Measurements from ENCODE around the gene PAMR1.

PAMR1 gene

DNA sequence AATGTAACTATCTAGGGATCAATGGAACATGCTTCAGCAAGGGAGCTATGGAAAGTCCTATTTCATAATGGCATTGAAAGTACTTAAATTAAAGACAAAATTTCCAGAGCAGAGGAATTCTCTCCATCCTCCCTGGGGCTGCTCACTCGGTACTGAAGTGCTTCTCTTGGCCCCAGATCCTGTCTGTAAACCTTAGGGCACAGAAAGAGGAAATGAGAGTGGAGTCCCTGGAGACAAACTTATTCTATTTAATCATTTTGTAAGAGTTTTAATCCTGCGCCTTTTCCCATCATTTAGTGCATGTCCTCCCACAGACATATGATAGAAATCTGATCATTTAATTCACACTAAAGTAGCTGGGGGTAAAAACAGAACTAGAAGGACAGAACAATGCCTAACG, 20.9 kb upstream of the PAMR1 start:
- ChIA-PET CTCF (interaction anchor here (1.5 to 1.9 kb wide), 5 partner anchors 10 to 49 kb away, joined by 3 to 7 read pairs (median 5); no protein-coding TSS in a partner anchor), POLR2A (no interaction called here)
- no peak for DNase-seq (ENCODE audit: extremely low spot score)
- TF ChIP-seq, protein P1, sequence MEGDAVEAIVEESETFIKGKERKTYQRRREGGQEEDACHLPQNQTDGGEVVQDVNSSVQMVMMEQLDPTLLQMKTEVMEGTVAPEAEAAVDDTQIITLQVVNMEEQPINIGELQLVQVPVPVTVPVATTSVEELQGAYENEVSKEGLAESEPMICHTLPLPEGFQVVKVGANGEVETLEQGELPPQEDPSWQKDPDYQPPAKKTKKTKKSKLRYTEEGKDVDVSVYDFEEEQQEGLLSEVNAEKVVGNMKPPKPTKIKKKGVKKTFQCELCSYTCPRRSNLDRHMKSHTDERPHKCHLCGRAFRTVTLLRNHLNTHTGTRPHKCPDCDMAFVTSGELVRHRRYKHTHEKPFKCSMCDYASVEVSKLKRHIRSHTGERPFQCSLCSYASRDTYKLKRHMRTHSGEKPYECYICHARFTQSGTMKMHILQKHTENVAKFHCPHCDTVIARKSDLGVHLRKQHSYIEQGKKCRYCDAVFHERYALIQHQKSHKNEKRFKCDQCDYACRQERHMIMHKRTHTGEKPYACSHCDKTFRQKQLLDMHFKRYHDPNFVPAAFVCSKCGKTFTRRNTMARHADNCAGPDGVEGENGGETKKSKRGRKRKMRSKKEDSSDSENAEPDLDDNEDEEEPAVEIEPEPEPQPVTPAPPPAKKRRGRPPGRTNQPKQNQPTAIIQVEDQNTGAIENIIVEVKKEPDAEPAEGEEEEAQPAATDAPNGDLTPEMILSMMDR (IDR thresholded peaks at IDR 0.05; ENCODE audit: control extremely low read depth, extremely low read depth, low read depth, missing control alignments), result no peak

DNA sequence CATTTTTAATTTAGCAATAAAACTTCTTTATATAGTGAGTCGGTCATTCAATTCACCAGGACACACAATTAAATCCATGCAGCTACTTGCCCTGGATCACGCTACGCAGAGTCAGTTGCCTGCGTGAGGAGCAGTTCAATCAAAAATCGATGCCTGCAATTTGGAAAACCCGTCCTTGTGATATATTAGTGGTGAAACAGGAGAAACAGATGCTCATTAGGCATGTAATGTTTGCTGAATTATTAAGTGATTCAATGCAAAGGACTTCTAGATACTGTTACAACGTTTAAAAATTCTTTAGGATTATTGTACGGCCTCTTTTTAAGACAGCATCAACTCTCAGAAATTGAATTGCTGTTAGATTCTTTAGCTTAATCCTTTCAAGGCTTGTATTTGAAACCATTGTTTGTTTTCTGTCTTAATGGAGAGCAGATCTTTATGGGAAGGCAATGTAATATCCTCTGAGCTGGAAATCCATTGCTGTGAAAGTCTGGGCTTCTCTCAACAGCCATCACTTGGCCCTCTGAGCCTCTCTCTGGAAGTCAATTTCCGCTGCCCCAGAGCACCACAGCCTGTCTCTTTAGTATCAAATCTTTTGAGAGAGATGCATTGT, 20.1 kb upstream of the PAMR1 start:
- no peak for DNase-seq (ENCODE audit: extremely low spot score)
- TF ChIP-seq, protein P1 (IDR thresholded peaks at IDR 0.05; ENCODE audit: control extremely low read depth, extremely low read depth, low read depth, missing control alignments), result no peak
- POLR2A ChIA-PET, result no interaction called here
- CTCF ChIA-PET, result interaction anchor here (1.4 to 1.6 kb wide), 4 partner anchors 11 to 60 kb away, joined by 3 to 6 read pairs (median 4); no protein-coding TSS in a partner anchor

DNA sequence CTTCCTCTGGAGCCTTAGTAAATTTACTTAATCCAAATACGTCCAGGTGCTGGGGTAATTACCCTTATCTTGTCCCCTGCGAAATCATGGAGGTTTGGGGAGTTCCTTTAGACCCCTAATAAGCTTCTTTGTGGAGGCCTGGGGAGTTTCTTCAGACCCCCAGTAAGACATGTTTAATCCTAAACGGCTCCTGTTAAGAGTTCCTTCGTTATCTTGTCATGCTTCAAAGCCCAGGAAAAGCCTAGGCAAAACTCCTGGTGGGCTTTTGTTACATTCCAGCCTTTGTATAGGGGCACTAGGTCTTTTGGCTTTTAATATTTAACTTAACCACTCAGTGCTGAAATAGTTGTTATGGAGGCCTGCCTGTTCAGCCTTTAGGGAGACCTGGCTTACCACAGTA, 18.1 kb upstream of the PAMR1 start:
- CTCF ChIA-PET, result no interaction called here
- TF ChIP-seq, protein P1 (IDR thresholded peaks at IDR 0.05; ENCODE audit: control extremely low read depth, extremely low read depth, low read depth, missing control alignments), result no peak
- no peak for DNase-seq (ENCODE audit: extremely low spot score)
- POLR2A ChIA-PET, result no interaction called here

DNA sequence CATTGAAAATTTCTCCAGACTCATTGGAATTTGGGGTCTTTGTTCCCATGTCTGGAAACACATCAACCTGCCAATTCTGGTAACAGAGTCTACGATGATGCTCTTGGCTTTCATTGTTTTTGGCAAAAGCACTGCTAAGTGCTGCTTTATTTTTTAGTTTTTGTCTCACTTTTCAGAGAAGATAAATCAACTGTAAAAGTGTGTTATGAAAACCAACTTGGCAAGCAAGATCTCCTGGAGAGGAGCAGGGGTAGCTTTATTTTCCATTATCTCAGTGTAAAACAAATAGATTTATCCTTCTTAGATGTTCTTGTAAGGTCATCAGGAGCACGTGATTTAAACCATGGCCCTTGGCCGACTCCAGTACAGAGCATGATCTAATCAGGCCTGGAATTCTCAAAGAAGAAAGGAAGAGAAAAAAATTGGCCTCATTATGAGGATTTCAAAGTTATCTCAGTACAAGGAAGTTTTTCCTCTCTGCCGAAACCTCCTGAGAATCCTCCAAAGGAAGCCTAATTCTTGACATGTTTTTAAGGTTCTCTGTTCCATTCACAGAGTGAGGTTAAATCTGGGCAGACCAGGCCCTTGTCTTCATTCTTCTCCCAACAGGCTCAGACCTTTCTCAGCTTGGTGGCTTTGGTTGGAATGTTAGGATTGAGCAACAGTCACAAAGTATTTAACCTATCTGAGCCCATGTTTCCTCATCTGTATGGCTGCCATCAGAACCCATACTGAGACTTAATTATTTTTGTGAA, 16.4 kb upstream of the PAMR1 start:
- no peak for DNase-seq (ENCODE audit: extremely low spot score)

GRCh38 chr11:35540526-35540925, 15.1 kb upstream of the PAMR1 start:
- CTCF ChIA-PET, result no interaction called here
- POLR2A ChIA-PET, result no interaction called here
- TF ChIP-seq, protein P1 (IDR thresholded peaks at IDR 0.05; ENCODE audit: control extremely low read depth, extremely low read depth, low read depth, missing control alignments), result no peak
- no peak for DNase-seq (ENCODE audit: extremely low spot score)

More for the DNA sequence above, 16.4 kb upstream of the PAMR1 start:
- ChIA-PET CTCF (interaction anchor here (1.2 kb wide), 1 partner anchor 57 kb away, joined by 3 read pairs; no protein-coding TSS in a partner anchor), POLR2A (no interaction called here)
- TF ChIP-seq, protein P1 (IDR thresholded peaks at IDR 0.05; ENCODE audit: control extremely low read depth, extremely low read depth, low read depth, missing control alignments), result no peak

DNA sequence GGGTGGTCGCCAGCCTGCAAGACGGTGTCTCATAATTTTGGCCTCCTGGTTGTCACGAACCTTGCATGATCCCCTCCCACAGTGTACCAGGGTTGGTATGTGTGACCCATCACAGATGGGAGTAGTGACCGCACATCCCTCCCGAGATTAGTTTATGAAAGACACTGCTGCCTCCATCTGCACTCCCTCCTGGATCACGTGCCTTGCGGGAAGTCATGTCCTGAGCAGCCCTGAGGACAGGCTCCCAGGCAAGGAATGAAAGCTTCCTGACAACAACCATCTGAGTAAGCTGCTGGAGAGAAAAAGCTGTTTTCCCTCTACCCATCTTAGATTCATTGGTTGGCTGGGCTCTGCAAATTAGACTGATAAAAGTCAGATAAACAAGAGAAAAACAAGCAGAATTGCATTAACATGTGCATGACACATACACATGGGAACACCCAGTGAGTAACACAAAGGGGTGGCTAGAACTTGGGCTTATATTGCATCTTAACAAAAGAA, 14.4 kb upstream of the PAMR1 start:
- DNase-seq (ENCODE audit: extremely low spot score), result no peak
- POLR2A ChIA-PET, result no interaction called here
- CTCF ChIA-PET, result no interaction called here
- TF ChIP-seq, protein P1 (IDR thresholded peaks at IDR 0.05; ENCODE audit: control extremely low read depth, extremely low read depth, low read depth, missing control alignments), result no peak
